Cardiac septum (tissue), 1 donor: ENCODE results near the gene MAGEC2. TPM values are rescaled to one million over a fixed set of nuclear protein-coding genes. Genes with fewer than 3 reads are reported as not detected.

ENCODE experiments used
- DNase-seq: peaks from one replicate; pipeline ENCODE4 v3.0.0-alpha.2; 2020; ENCODE audit warnings: low spot score
- intact Hi-C: fragments of 100-400 bp; cut with DNase I; formaldehyde crosslinking; loops from one replicate; pipeline ENCODE4 v1.14.0; 2022
- long read RNA-seq: library from polyadenylated mRNA; unstranded; transcript quantifications from one replicate; pipeline ENCODE4 v2.0.0, GENCODE V29; 2021
- total RNA-seq: library from RNA; stranded (reverse); fragmentation: NEBNext Ultra II Directional; extraction: Animal tissue kit (Norgen Biotek cat#: 25700); gene quantifications from one replicate; pipeline ENCODE4 v1.2.1, GENCODE V29; 2021
- donor health status: DM: no; HTN: no; CAD: no.

The MAGEC2 gene
- total RNA-seq, result not detected
- long read RNA-seq, result 0 reads

- no peak for DNase-seq
- intact Hi-C loops, result no loop called here
These were observed at the start of gene MAGEC2 for GRCh38 chrX:142204522-142205433. Gene MAGEC2 (minus strand): TSS chrX:142205290. CDS start chrX:142203987, 1,303 bp downstream.

- DNase-seq, result no peak
- intact Hi-C loops, result no loop called here
These were observed 46.6 kb upstream of the MAGEC2 start for GRCh38 chrX:142251680-142252079.

- DNase-seq, result no peak
- intact Hi-C loops, result no loop called here
These were observed 46.1 kb upstream of the MAGEC2 start for GRCh38 chrX:142251202-142251601.

GRCh38 chrX:142250502-142250901 lies 45.4 kb upstream of the MAGEC2 start:
- no peak for DNase-seq
- intact Hi-C loops, result no loop called here

GRCh38 chrX:142249721-142250120 lies 44.6 kb upstream of the MAGEC2 start:
- intact Hi-C loops, result no loop called here

GRCh38 chrX:142244568-142244967 lies 39.5 kb upstream of the MAGEC2 start:
- intact Hi-C loops, result no loop called here
- no peak for DNase-seq

More at GRCh38 chrX:142249721-142250120, 44.6 kb upstream of the MAGEC2 start:
- DNase-seq, result no peak

GRCh38 chrX:142238536-142238935 lies 33.4 kb upstream of the MAGEC2 start:
- intact Hi-C loops, result no loop called here
- no peak for DNase-seq

GRCh38 chrX:142233400-142233799 lies 28.3 kb upstream of the MAGEC2 start:
- intact Hi-C loops, result no loop called here
- DNase-seq, result no peak

- intact Hi-C loops, result no loop called here
- no peak for DNase-seq
These were observed 9.0 kb upstream of the MAGEC2 start for GRCh38 chrX:142214081-142214480.

- no peak for DNase-seq
- intact Hi-C loops, result no loop called here
These were observed 4.0 kb downstream of the MAGEC2 start for GRCh38 chrX:142201113-142201512.

GRCh38 chrX:142186103-142186502 lies 19.0 kb downstream of the MAGEC2 start:
- DNase-seq, result no peak
- intact Hi-C loops, result no loop called here

- intact Hi-C loops, result no loop called here
- DNase-seq, result no peak
These were observed 20.1 kb downstream of the MAGEC2 start for GRCh38 chrX:142184756-142185602.

GRCh38 chrX:142156567-142156966 lies 48.5 kb downstream of the MAGEC2 start:
- intact Hi-C loops, result no loop called here
- DNase-seq, result no peak
